GM12878 (cell line): Measurements from ENCODE around the gene RPS6KA3. TPM values are rescaled to one million over a fixed set of nuclear protein-coding genes. Genes with fewer than 3 reads are reported as not detected.

ENCODE experiments used
- ATF7 ChIP-seq: fragments of 450-650 bp; IDR thresholded peaks from 2 replicates; pipeline ENCODE4 v1.6.1; 2016; ENCODE audit warnings: low read depth, mild to moderate bottlenecking
- BHLHE40 ChIP-seq, 2 experiments: fragments of 450-650 bp in 1 of 2; IDR thresholded peaks; 2 replicates each; pipeline ENCODE4 v1.6.1; 2011 to 2017; ENCODE audit warnings: low read depth in 2 of 2, borderline replicate concordance in 1 of 2, improper control_type of control experiment in 1 of 2, low read length in 1 of 2, mild to moderate bottlenecking in 1 of 2
- DPF2 ChIP-seq: fragments of 450-650 bp; IDR thresholded peaks from 2 replicates; pipeline ENCODE4 v1.6.1; 2017; ENCODE audit warnings: mild to moderate bottlenecking
- EGR1 ChIP-seq, 2 experiments: IDR thresholded peaks; 1 replicate in 1 of 2; 2 replicates in 1 of 2; pipeline ENCODE4 v1.6.1; 2011 to 2012; ENCODE audit warnings: low read depth in 2 of 2, low read length in 2 of 2, borderline replicate concordance in 1 of 2, mild to moderate bottlenecking in 1 of 2, moderate library complexity in 1 of 2
- EZH2 ChIP-seq: IDR thresholded peaks from 2 replicates; pipeline ENCODE4 v1.6.1; 2012; ENCODE audit warnings: low read depth, mild to moderate bottlenecking, control low read depth, inconsistent platforms, low read length, borderline replicate concordance; ENCODE audit not compliant: control insufficient read depth
- HDGF ChIP-seq: fragments of 450-650 bp; IDR thresholded peaks from 2 replicates; pipeline ENCODE4 v1.6.1; 2016; ENCODE audit warnings: antibody characterized with exemption
- IKZF2 ChIP-seq, 2 experiments: fragments of 450-650 bp; IDR thresholded peaks; 2 replicates each; pipeline ENCODE4 v1.6.1; 2017; ENCODE audit warnings: mild to moderate bottlenecking in 2 of 2, moderate library complexity in 2 of 2
- JUNB ChIP-seq: IDR thresholded peaks from 2 replicates; pipeline ENCODE4 v1.6.1; 2016; ENCODE audit warnings: antibody characterized with exemption, mild to moderate bottlenecking
- LARP7 ChIP-seq: fragments of 450-650 bp; IDR thresholded peaks from 2 replicates; pipeline ENCODE4 v1.6.1; 2017; ENCODE audit warnings: mild to moderate bottlenecking
- MEF2A ChIP-seq: IDR thresholded peaks from 2 replicates; pipeline ENCODE4 v1.6.1; 2011; ENCODE audit warnings: low read depth, mild to moderate bottlenecking, low read length, moderate library complexity; ENCODE audit not compliant: insufficient read depth
- MYB ChIP-seq: fragments of 150-350 bp; IDR thresholded peaks from 2 replicates; pipeline ENCODE4 v1.6.1; 2014; ENCODE audit warnings: mild to moderate bottlenecking, low read depth, low read length, borderline replicate concordance
- NFIC ChIP-seq: IDR thresholded peaks from 2 replicates; pipeline ENCODE4 v1.6.1; 2012; ENCODE audit warnings: low read depth, mild to moderate bottlenecking, inconsistent platforms, low read length, moderate library complexity
- NR2C1 ChIP-seq: fragments of 450-650 bp; IDR thresholded peaks from 2 replicates; pipeline ENCODE4 v1.6.1; 2017; ENCODE audit warnings: antibody characterized with exemption, mild to moderate bottlenecking, moderate library complexity
- PAX8 ChIP-seq: fragments of 450-650 bp; IDR thresholded peaks from 2 replicates; pipeline ENCODE4 v1.6.1; 2017; ENCODE audit warnings: mild to moderate bottlenecking, moderate library complexity
- RFX5 ChIP-seq: IDR thresholded peaks from 2 replicates; pipeline ENCODE4 v1.6.1; 2011; ENCODE audit warnings: low read depth, low read length, improper control_type of control experiment
- SMAD5 ChIP-seq: IDR thresholded peaks from 2 replicates; pipeline ENCODE4 v1.6.1; 2016; ENCODE audit warnings: antibody characterized with exemption, low read depth
- STAT3 ChIP-seq: IDR thresholded peaks from 2 replicates; pipeline ENCODE4 v1.6.1; 2011; ENCODE audit warnings: low read depth, low read length, improper control_type of control experiment
- polyA plus RNA-seq, 11 experiments: library from polyadenylated mRNA; depleted of rRNA in 4 of 11; unstranded in 6 of 11; stranded (reverse) in 5 of 11; fragments of >200 nt; fragmentation: Nextera tagmentation in 4 of 11; fragmentation: Illumina TruSeq in 1 of 11; extraction: Ambion mirVana in 4 of 11; extraction: Trizol in 1 of 11; gene quantifications; 1 replicate in 1 of 11; 2 replicates in 10 of 11; pipeline versions ENCODE4 v1.2.1 to v1.2.3, GENCODE V29; 2011 to 2016; ENCODE audit warnings: inconsistent platforms in 2 of 11, missing spikeins in 2 of 11, low read depth in 1 of 11
- total RNA-seq, 4 experiments: library from RNA; depleted of rRNA in 3 of 4; stranded (reverse); fragments of >200 nt in 3 of 4; fragmentation: Illumina TruSeq in 1 of 4; extraction: Trizol in 1 of 4; gene quantifications; 2 replicates each; pipeline versions ENCODE4 v1.2.1 to v1.2.3, GENCODE V29; 2013 to 2021
- TF ChIP-seq, protein P1 (sequence below), 3 experiments: IDR thresholded peaks in 2 of 3; conservative IDR thresholded peaks in 1 of 3; 2 replicates each; pipeline ENCODE4 v1.5.1; 2011; ENCODE audit warnings: low read depth in 3 of 3, low read length in 3 of 3, mild to moderate bottlenecking in 3 of 3, control low read depth in 2 of 3, moderate library complexity in 2 of 3, inconsistent platforms in 1 of 3, mixed read lengths in 1 of 3; ENCODE audit not compliant: control insufficient read depth in 2 of 3, insufficient read depth in 1 of 3; ENCODE audit errors: extremely low read depth in 1 of 3
- TF ChIP-seq, protein P2 (sequence below): fragments of 450-650 bp; IDR thresholded peaks from 2 replicates; pipeline ENCODE4 v1.6.1; 2016; ENCODE audit warnings: mild to moderate bottlenecking
- TF ChIP-seq, protein P3 (sequence below): fragments of 450-650 bp; formaldehyde crosslinking; IDR thresholded peaks from 2 replicates; pipeline ENCODE4 v1.4.0; 2020; ENCODE audit warnings: mild to moderate bottlenecking, moderate library complexity

Gene RPS6KA3
- total and polyA plus RNA-seq, 10 of the 15 experiments (the other 5 are each of a cell fraction or from before 2014, with no cell fraction given), result 2.8 to 35.6 (median 15.8) TPM

DNA sequence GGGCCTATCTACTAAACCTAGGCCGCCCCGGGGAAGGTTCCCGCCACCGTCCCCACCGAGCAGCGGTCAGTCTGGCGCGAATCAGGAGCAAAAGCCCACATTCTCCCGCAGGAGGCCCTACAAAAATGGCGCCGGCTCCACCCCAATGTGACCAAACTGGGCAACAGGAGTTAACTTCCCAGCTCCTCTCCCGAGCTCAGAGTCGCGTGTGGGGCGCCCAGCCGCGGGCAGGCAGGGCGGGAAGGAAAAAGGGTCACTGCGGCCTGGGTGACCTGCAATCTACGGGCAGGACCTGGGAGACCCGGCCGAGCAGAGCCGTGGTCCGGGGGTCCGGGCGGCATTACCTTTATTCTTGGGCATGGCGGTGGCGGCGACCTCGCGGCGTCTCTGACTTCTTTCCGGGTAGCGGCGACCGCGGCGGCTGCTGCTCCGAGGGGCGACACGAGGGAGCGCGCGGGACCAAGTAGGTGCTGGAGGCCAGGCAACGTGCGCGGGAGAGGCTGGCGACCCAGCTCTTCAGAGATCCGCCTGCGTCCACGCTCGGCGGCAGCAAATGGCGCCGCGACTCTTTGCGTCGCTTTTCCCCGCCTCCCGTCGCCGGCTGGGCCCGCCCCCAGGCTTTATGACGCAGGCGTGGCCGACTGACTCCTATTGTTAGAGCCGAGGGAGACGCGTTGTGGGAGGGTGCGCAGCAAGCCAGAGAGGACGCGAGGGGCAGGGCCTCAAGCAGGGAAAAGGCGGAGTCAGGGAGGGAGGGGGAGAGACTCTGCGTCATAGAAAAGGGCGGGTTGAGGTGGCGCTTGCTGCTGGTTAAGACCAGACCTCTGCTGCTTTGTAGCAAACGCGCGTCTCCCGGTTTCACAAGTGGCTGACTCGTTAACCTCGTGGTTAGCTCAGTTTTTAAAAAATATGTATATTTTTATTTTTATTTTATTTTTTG, 125.2 kb downstream of the RPS6KA3 start, which contains the start of gene EIF1AX (continued):
- TF ChIP-seq EZH2 (no peak), RFX5 (no peak), EGR1 (IDR thresholded peaks at IDR 0.05; ENCODE audit: borderline replicate concordance in 1 of 2, low read depth in 2 of 2, low read length in 2 of 2) (no peak), MYB (no peak), LARP7 (peak; percentile 53; the same call in 1 of the 2 replicates), HDGF (peak; percentile 98), IKZF2 (IDR thresholded peaks at IDR 0.05) (no peak), NFIC (no peak), STAT3 (no peak), DPF2 (no peak), MEF2A (no peak), PAX8 (no peak), JUNB (no peak), ATF7 (0 out of 2 replicates have a peak, but pooled peaks have one; percentile 54), SMAD5 (0 out of 2 replicates have a peak, but pooled peaks have one; percentile 51), BHLHE40 (IDR thresholded peaks at IDR 0.05; ENCODE audit: borderline replicate concordance in 1 of 2, low read depth in 2 of 2, low read length in 1 of 2) (peak in 1 of 2 experiments; percentile 19; a peak in 1 of 4 replicates), NR2C1 (no peak)
- TF ChIP-seq, protein P1, sequence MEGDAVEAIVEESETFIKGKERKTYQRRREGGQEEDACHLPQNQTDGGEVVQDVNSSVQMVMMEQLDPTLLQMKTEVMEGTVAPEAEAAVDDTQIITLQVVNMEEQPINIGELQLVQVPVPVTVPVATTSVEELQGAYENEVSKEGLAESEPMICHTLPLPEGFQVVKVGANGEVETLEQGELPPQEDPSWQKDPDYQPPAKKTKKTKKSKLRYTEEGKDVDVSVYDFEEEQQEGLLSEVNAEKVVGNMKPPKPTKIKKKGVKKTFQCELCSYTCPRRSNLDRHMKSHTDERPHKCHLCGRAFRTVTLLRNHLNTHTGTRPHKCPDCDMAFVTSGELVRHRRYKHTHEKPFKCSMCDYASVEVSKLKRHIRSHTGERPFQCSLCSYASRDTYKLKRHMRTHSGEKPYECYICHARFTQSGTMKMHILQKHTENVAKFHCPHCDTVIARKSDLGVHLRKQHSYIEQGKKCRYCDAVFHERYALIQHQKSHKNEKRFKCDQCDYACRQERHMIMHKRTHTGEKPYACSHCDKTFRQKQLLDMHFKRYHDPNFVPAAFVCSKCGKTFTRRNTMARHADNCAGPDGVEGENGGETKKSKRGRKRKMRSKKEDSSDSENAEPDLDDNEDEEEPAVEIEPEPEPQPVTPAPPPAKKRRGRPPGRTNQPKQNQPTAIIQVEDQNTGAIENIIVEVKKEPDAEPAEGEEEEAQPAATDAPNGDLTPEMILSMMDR (IDR thresholded peaks at IDR 0.05 in 2 of 3, conservative IDR thresholded peaks at IDR 0.05 in 1 of 3; ENCODE audit: control insufficient read depth in 2 of 3, extremely low read depth in 1 of 3, insufficient read depth in 1 of 3, low read depth in 3 of 3, low read length in 3 of 3), result no peak
- TF ChIP-seq, protein P2, sequence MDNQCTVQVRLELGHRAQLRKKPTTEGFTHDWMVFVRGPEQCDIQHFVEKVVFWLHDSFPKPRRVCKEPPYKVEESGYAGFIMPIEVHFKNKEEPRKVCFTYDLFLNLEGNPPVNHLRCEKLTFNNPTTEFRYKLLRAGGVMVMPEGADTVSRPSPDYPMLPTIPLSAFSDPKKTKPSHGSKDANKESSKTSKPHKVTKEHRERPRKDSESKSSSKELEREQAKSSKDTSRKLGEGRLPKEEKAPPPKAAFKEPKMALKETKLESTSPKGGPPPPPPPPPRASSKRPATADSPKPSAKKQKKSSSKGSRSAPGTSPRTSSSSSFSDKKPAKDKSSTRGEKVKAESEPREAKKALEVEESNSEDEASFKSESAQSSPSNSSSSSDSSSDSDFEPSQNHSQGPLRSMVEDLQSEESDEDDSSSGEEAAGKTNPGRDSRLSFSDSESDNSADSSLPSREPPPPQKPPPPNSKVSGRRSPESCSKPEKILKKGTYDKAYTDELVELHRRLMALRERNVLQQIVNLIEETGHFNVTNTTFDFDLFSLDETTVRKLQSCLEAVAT, result 0 out of 2 replicates have a peak, but pooled peaks have one; percentile 14
- TF ChIP-seq, protein P3, sequence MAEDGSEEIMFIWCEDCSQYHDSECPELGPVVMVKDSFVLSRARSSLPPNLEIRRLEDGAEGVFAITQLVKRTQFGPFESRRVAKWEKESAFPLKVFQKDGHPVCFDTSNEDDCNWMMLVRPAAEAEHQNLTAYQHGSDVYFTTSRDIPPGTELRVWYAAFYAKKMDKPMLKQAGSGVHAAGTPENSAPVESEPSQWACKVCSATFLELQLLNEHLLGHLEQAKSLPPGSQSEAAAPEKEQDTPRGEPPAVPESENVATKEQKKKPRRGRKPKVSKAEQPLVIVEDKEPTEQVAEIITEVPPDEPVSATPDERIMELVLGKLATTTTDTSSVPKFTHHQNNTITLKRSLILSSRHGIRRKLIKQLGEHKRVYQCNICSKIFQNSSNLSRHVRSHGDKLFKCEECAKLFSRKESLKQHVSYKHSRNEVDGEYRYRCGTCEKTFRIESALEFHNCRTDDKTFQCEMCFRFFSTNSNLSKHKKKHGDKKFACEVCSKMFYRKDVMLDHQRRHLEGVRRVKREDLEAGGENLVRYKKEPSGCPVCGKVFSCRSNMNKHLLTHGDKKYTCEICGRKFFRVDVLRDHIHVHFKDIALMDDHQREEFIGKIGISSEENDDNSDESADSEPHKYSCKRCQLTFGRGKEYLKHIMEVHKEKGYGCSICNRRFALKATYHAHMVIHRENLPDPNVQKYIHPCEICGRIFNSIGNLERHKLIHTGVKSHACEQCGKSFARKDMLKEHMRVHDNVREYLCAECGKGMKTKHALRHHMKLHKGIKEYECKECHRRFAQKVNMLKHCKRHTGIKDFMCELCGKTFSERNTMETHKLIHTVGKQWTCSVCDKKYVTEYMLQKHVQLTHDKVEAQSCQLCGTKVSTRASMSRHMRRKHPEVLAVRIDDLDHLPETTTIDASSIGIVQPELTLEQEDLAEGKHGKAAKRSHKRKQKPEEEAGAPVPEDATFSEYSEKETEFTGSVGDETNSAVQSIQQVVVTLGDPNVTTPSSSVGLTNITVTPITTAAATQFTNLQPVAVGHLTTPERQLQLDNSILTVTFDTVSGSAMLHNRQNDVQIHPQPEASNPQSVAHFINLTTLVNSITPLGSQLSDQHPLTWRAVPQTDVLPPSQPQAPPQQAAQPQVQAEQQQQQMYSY (CRISPR knock-in tag), result no peak
